Activated CD8-positive, alpha-beta T cell treated with anti-CD3 and anti-CD28 coated beads, Interleukin-2, amount 10 ng/mL, durations not matched to agents 7 days and 5 days (primary cell): ENCODE results near the gene MRPL38. TPM values are rescaled to one million over a fixed set of nuclear protein-coding genes. Genes with fewer than 3 reads are reported as not detected.

Experiments used
- ATAC-seq: fragments of 150-1000 bp; cut with Tn5 transposase; one replicate; pipeline ENCODE4 v1.10.0; 2021; ENCODE audit warnings: moderate library complexity
- CTCF ChIA-PET: fragments of 350-600 bp; sonication (Branson Sonifier 250); formaldehyde crosslinking; loops from one replicate; lab custom pipeline; 2021; ENCODE audit warnings: antibody characterized with exemption; lab: Charles Lee
- POLR2A ChIA-PET: fragments of 350-600 bp; sonication (Branson Sonifier 250); formaldehyde crosslinking; loops from one replicate; lab custom pipeline; 2021; ENCODE audit warnings: antibody characterized with exemption; lab: Charles Lee
- DNase-seq: peaks from one replicate; pipeline ENCODE4 v3.0.0-alpha.2; 2020
- H3K27ac Mint-ChIP-seq: one replicate; pipeline ENCODE4 v1.8.0; 2021; ENCODE audit warnings: mild to moderate bottlenecking, mixed read lengths
- H3K27me3 Mint-ChIP-seq: one replicate; pipeline ENCODE4 v1.8.0; 2021; ENCODE audit warnings: low read depth, mixed read lengths
- H3K36me3 Mint-ChIP-seq: one replicate; pipeline ENCODE4 v1.8.0; 2021; ENCODE audit warnings: low read depth, mixed read lengths
- H3K4me1 Mint-ChIP-seq: one replicate; pipeline ENCODE4 v1.8.0; 2021; ENCODE audit warnings: low read depth, mixed read lengths
- H3K4me3 Mint-ChIP-seq: one replicate; pipeline ENCODE4 v1.8.0; 2021; ENCODE audit warnings: mild to moderate bottlenecking, mixed read lengths
- H3K9me3 Mint-ChIP-seq: one replicate; pipeline ENCODE4 v1.8.0; 2022; ENCODE audit warnings: mixed read lengths; ENCODE audit not compliant: insufficient read depth
- total RNA-seq, 2 experiments: library from RNA; stranded (reverse); gene quantifications; one replicate each; pipeline ENCODE4 v1.2.3, GENCODE V29; 2021

Gene MRPL38
- total RNA-seq, 2 experiments from 2014 or later: 89.0 to 113 TPM

GRCh38 chr17:75849724-75850123 lies 55.0 kb downstream of the MRPL38 start:
- POLR2A ChIA-PET: interaction anchor here (1.2 to 2.6 kb wide), 4 partner anchors 17 to 75 kb away, joined by 3 to 10 read pairs (median 6); no protein-coding TSS in a partner anchor
- H3K27me3 Mint-ChIP-seq: no peaks in the 10 kb centered on the region
- ATAC-seq: no peak
- H3K27ac Mint-ChIP-seq: no peak overlapping the region
- CTCF ChIA-PET: interaction anchor here (1.2 to 3.0 kb wide), 9 partner anchors 9 to 86 kb away, joined by 3 to 20 read pairs (median 7); partner anchors contain the start of genes GALK1 and TRIM65
- peaks cover 43% of the 10 kb centered on the region for H3K36me3 Mint-ChIP-seq
- H3K9me3 Mint-ChIP-seq: no peaks in the 10 kb centered on the region
- no peak for DNase-seq
- H3K4me3 Mint-ChIP-seq: no peak overlapping the region
- peaks cover 35% of the 10 kb centered on the region for H3K4me1 Mint-ChIP-seq

GRCh38 chr17:75849279-75849646 lies 55.4 kb downstream of the MRPL38 start:
- Mint-ChIP-seq H3K27ac (no peak overlapping the region), H3K27me3 (no peaks in the 10 kb centered on the region), H3K4me3 (no peak overlapping the region), H3K36me3 (peaks cover 43% of the 10 kb centered on the region), H3K4me1 (peaks cover 32% of the 10 kb centered on the region), H3K9me3 (no peaks in the 10 kb centered on the region)
- no peak for ATAC-seq
- ChIA-PET POLR2A (interaction anchor here (1.2 to 2.6 kb wide), 4 partner anchors 16 to 75 kb away, joined by 3 to 10 read pairs (median 6); no protein-coding TSS in a partner anchor), CTCF (interaction anchor here (0.7 to 3.0 kb wide), 11 partner anchors 9 to 85 kb away, joined by 3 to 20 read pairs (median 7); partner anchors contain the start of genes GALK1 and TRIM65)
- DNase-seq: no peak

Other genes with a start within 250 kb of the MRPL38 start
- 10 to 100 TPM; 37.6 to 43.9 TPM for gene RECQL5, start 237.7 kb downstream of the MRPL38 start, total RNA-seq
- 10 to 100 TPM; 88.7 to 93.7 TPM for gene SAP30BP, start 237.5 kb downstream of the MRPL38 start, total RNA-seq
- gene ITGB4, start 183.4 kb downstream of the MRPL38 start, total RNA-seq: 1 to 10 TPM in 1 of 2 experiments, under 1 TPM in 1; 0.89 to 2.0 TPM
- 10 to 100 TPM; 52.2 to 56.9 TPM for gene GALK1, start 139.7 kb downstream of the MRPL38 start, total RNA-seq
- gene UNK, start 120.1 kb downstream of the MRPL38 start, total RNA-seq: 10 to 100 TPM; 30.2 to 31.0 TPM
- gene UNC13D, start 60.5 kb downstream of the MRPL38 start, total RNA-seq: 100 to 1,000 TPM; 234 to 249 TPM
- gene WBP2, start 49.5 kb downstream of the MRPL38 start, total RNA-seq: 10 to 100 TPM; 64.3 to 68.6 TPM
- 10 to 100 TPM; 31.4 to 36.8 TPM for gene TRIM47, start 26.3 kb downstream of the MRPL38 start, total RNA-seq
- gene TRIM65, start 7.9 kb downstream of the MRPL38 start, total RNA-seq: 10 to 100 TPM; 35.8 to 37.3 TPM
- gene FBF1, start 36.2 kb upstream of the MRPL38 start, total RNA-seq: 10 to 100 TPM; 23.4 to 24.5 TPM
- 10 to 100 TPM; 30.3 to 32.2 TPM for gene ACOX1, start 74.3 kb upstream of the MRPL38 start, total RNA-seq
- gene TEN1, start 74.4 kb upstream of the MRPL38 start, total RNA-seq: 10 to 100 TPM; 16.8 to 21.0 TPM
- gene CDK3, start 96.0 kb upstream of the MRPL38 start, total RNA-seq: 1 to 10 TPM; 6.4 to 7.3 TPM
- gene EVPL, start 122.4 kb upstream of the MRPL38 start, total RNA-seq: under 1 TPM; 0.34 to 0.47 TPM
- 10 to 100 TPM; 85.1 to 86.0 TPM for gene SRP68, start 167.6 kb upstream of the MRPL38 start, total RNA-seq
- under 1 TPM in 1 of 2 experiments, not detected in 1; 0.18 TPM for gene GALR2, start 169.9 kb upstream of the MRPL38 start, total RNA-seq
- under 1 TPM; 0.18 to 0.34 TPM for gene ZACN, start 174.3 kb upstream of the MRPL38 start, total RNA-seq
- gene EXOC7, start 198.9 kb upstream of the MRPL38 start, total RNA-seq: 100 to 1,000 TPM; 126 to 129 TPM
- 1 to 10 TPM; 8.7 to 9.1 TPM for gene FOXJ1, start 236.4 kb upstream of the MRPL38 start, total RNA-seq